HepG2 (cell line): ENCODE measurements around the gene TJAP1. TPM values are rescaled to one million over a fixed set of nuclear protein-coding genes. Genes with fewer than 3 reads are reported as not detected.

Experiments used
- BCL3 ChIP-seq: sonication (generic); formaldehyde crosslinking; IDR thresholded peaks from 2 replicates; pipeline ENCODE4 v1.5.1; 2020; ENCODE audit warnings: mild to moderate bottlenecking, missing genetic modification reagents, moderate library complexity
- GFI1 ChIP-seq: sonication (generic); formaldehyde crosslinking; IDR thresholded peaks from 2 replicates; pipeline ENCODE4 v1.5.0; 2020; ENCODE audit warnings: missing genetic modification reagents, mild to moderate bottlenecking, borderline replicate concordance
- HBP1 ChIP-seq: IDR thresholded peaks from 2 replicates; pipeline ENCODE4 v1.6.1; 2016; ENCODE audit warnings: low read depth, control low read depth
- HNF4A ChIP-seq: sonication (generic); formaldehyde crosslinking; IDR thresholded peaks from 2 replicates; pipeline ENCODE4 v1.4.0; 2020; ENCODE audit warnings: missing genetic modification reagents
- IRX3 ChIP-seq: sonication (generic); formaldehyde crosslinking; IDR thresholded peaks from 2 replicates; pipeline ENCODE4 v1.8.1; 2023; ENCODE audit warnings: mild to moderate bottlenecking, low read depth, missing genetic modification reagents, borderline replicate concordance
- KLF12 ChIP-seq: sonication (generic); formaldehyde crosslinking; IDR thresholded peaks from 2 replicates; pipeline ENCODE4 v1.4.0; 2020; ENCODE audit warnings: missing genetic modification reagents, borderline replicate concordance
- PCBP2 ChIP-seq: fragments of 200-400 bp; formaldehyde crosslinking; optimal IDR thresholded peaks from 2 replicates; pipeline ENCODE3; 2018; ENCODE audit warnings: low read length, low read depth; ENCODE audit not compliant: poor library complexity, severe bottlenecking
- RBM22 ChIP-seq: fragments of 200-400 bp; formaldehyde crosslinking; optimal IDR thresholded peaks from 2 replicates; pipeline ENCODE3; 2017; ENCODE audit warnings: mild to moderate bottlenecking, low read length, moderate library complexity
- RXRB ChIP-seq: IDR thresholded peaks from 2 replicates; pipeline ENCODE4 v1.6.1; 2016; ENCODE audit warnings: borderline replicate concordance, missing genetic modification reagents, missing compliant biosample characterization
- SALL1 ChIP-seq: sonication (generic); formaldehyde crosslinking; IDR thresholded peaks from 2 replicates; pipeline ENCODE4 v1.8.0; 2022; ENCODE audit warnings: mild to moderate bottlenecking, missing genetic modification reagents
- TFAP4 ChIP-seq: sonication (generic); IDR thresholded peaks from 2 replicates; pipeline ENCODE4 v1.6.1; 2016; ENCODE audit warnings: low read depth, borderline replicate concordance
- THAP7 ChIP-seq: sonication (generic); formaldehyde crosslinking; IDR thresholded peaks from 2 replicates; pipeline ENCODE4 v1.8.1; 2023; ENCODE audit warnings: mild to moderate bottlenecking, missing genetic modification reagents
- XBP1 ChIP-seq: sonication (generic); formaldehyde crosslinking; IDR thresholded peaks from 2 replicates; pipeline ENCODE4 v1.5.0; 2020; ENCODE audit warnings: missing genetic modification reagents
- ZC3H13 ChIP-seq: sonication (generic); formaldehyde crosslinking; IDR thresholded peaks from 2 replicates; pipeline ENCODE4 v1.8.1; 2023; ENCODE audit warnings: mild to moderate bottlenecking, missing genetic modification reagents, moderate library complexity
- ZFP36L1 ChIP-seq: sonication (generic); formaldehyde crosslinking; IDR thresholded peaks from 2 replicates; pipeline ENCODE4 v1.8.0; 2022; ENCODE audit warnings: mild to moderate bottlenecking, missing genetic modification reagents, moderate library complexity
- ZFP41 ChIP-seq: sonication (generic); formaldehyde crosslinking; IDR thresholded peaks from 2 replicates; pipeline ENCODE4 v1.4.0; 2020; ENCODE audit warnings: mild to moderate bottlenecking, missing genetic modification reagents, borderline replicate concordance
- ZMAT3 ChIP-seq: sonication (generic); formaldehyde crosslinking; conservative IDR thresholded peaks from 2 replicates; pipeline ENCODE4 v1.7.0; 2021; ENCODE audit warnings: missing genetic modification reagents
- ZNF101 ChIP-seq: sonication (generic); formaldehyde crosslinking; IDR thresholded peaks from 2 replicates; pipeline ENCODE4 v1.4.0; 2020; ENCODE audit warnings: mild to moderate bottlenecking, low read depth, missing genetic modification reagents, borderline replicate concordance
- ZNF253 ChIP-seq: sonication (generic); formaldehyde crosslinking; IDR thresholded peaks from 2 replicates; pipeline ENCODE4 v1.8.0; 2022; ENCODE audit warnings: mild to moderate bottlenecking, missing genetic modification reagents, borderline replicate concordance
- ZNF331 ChIP-seq: sonication (generic); formaldehyde crosslinking; IDR thresholded peaks from 2 replicates; pipeline ENCODE4 v1.4.0; 2020; ENCODE audit warnings: missing genetic modification reagents
- ZNF44 ChIP-seq: sonication (generic); formaldehyde crosslinking; IDR thresholded peaks from 2 replicates; pipeline ENCODE4 v1.5.1; 2020; ENCODE audit warnings: mild to moderate bottlenecking, missing genetic modification reagents
- ZNF710 ChIP-seq: sonication (generic); formaldehyde crosslinking; IDR thresholded peaks from 2 replicates; pipeline ENCODE4 v1.5.0; 2020; ENCODE audit warnings: mild to moderate bottlenecking, missing genetic modification reagents, borderline replicate concordance
- ZNF737 ChIP-seq: sonication (generic); formaldehyde crosslinking; IDR thresholded peaks from 2 replicates; pipeline ENCODE4 v1.5.0; 2020; ENCODE audit warnings: missing genetic modification reagents, mild to moderate bottlenecking, borderline replicate concordance
- polyA plus RNA-seq, 8 experiments: library from polyadenylated mRNA; depleted of rRNA in 3 of 8; stranded (reverse) in 7 of 8; unstranded in 1 of 8; fragments of >200 nt; fragmentation: Illumina TruSeq in 4 of 8; extraction: Trizol in 4 of 8; gene quantifications; 2 replicates each; pipeline versions ENCODE4 v1.2.1 to v1.2.3, GENCODE V29; 2011 to 2016; ENCODE audit warnings: low read depth in 4 of 8, missing spikeins in 1 of 8, mixed read lengths in 1 of 8; ENCODE audit not compliant: insufficient read depth in 1 of 8
- total RNA-seq, 5 experiments: library from RNA; depleted of rRNA; stranded (reverse); fragments of >200 nt; fragmentation: Illumina TruSeq; extraction: Trizol; gene quantifications; 2 replicates each; pipeline ENCODE4 v1.2.3, GENCODE V29; 2016; ENCODE audit warnings: low read depth in 1 of 5

The TJAP1 gene
- total and polyA plus RNA-seq, 2 of the 13 experiments (the other 11 are each of a cell fraction or from before 2014, with no cell fraction given): 15.7 to 41.6 TPM

GRCh38 chr6:43493833-43494232, 16.5 kb downstream of the TJAP1 start (continued):
- peak; percentile 99 for TF ChIP-seq TFAP4
- TF ChIP-seq ZNF253 (CRISPR knock-in tag): no peak
- no peak for TF ChIP-seq ZNF101 (CRISPR knock-in tag)
- TF ChIP-seq ZNF710 (CRISPR knock-in tag): no peak
- 0 out of 2 replicates have a peak, but pooled peaks have one; percentile 41 for TF ChIP-seq ZMAT3 (CRISPR knock-in tag)
- no peak for TF ChIP-seq ZFP36L1 (CRISPR knock-in tag)
- TF ChIP-seq SALL1: peak; percentile 77
- peak; percentile 95 for TF ChIP-seq HNF4A (CRISPR knock-in tag)
- TF ChIP-seq KLF12: no peak
- TF ChIP-seq ZNF44: no peak
- TF ChIP-seq ZNF331 (CRISPR knock-in tag): peak; percentile 86
- no peak for TF ChIP-seq XBP1 (CRISPR knock-in tag)
- no peak for TF ChIP-seq GFI1
- no peak for TF ChIP-seq ZFP41 (CRISPR knock-in tag)
- TF ChIP-seq BCL3 (CRISPR knock-in tag): no peak
- TF ChIP-seq HBP1 (CRISPR knock-in tag): no peak
- TF ChIP-seq IRX3 (CRISPR knock-in tag): no peak
- no peak for TF ChIP-seq PCBP2
- no peak for TF ChIP-seq RBM22
- peak; percentile 53; the same call in 1 of the 2 replicates for TF ChIP-seq RXRB (CRISPR knock-in tag)
- no peak for TF ChIP-seq ZNF737 (CRISPR knock-in tag)
- no peak for TF ChIP-seq ZC3H13
- TF ChIP-seq THAP7 (CRISPR knock-in tag): no peak
